NCI-H82 (cell line): Measurements from ENCODE around the gene RPRD1A.
"Not testable (repeated sequence)": the region's sequence is repeated elsewhere in the genome, so short reads cannot be mapped to it uniquely, and the experiment has no call there.

ENCODE experiments used
- DNase-seq: peaks from one replicate; lab custom pipeline; 2025; lab: John Stamatoyannopoulos, UW

The RPRD1A gene

DNA sequence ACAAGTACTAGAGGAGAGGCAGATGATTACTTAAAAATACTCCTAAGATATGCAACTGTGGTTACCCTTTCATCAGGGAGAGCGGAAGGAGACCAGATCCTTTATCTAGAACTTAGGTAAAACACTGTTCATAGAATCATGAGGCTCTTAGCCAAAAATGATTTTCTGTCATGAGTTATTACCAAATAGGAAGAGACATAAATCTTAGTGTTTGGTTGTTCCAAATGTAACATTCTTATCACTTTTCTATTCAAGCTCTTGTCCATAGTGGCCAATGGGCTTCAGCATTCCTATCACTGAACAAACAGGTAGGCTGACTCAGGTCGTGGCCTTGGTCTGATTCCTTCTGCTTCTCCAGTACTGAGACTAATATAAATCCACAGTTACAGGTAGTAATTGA, 38.5 kb downstream of the RPRD1A start:
- DNase-seq: no peak

DNA sequence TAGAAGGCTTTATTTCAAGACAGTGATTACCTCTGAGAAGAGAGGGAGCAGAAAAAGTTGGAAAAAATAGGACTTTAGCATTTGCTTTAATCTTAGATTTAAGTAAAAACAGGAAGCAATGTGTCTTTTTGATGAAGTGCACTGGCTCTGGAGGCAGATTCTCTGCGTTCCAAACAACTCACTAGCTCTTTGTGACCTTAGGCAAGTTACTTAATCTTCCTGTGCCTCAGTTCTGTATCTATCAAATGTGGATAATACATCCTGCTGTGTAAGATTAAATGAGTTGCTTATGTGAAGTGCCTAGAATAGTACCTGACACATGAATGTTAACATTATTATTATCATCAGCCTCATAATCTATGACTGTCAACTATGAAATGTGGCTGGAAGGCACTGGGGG, 42.3 kb downstream of the RPRD1A start:
- DNase-seq: no peak

- DNase-seq: not testable (repeated sequence)
Measured at GRCh38 chr18:36024241-36024640, 43.1 kb downstream of the RPRD1A start.

- no peak for DNase-seq
Measured at GRCh38 chr18:36023336-36023735, 44.0 kb downstream of the RPRD1A start.

DNA sequence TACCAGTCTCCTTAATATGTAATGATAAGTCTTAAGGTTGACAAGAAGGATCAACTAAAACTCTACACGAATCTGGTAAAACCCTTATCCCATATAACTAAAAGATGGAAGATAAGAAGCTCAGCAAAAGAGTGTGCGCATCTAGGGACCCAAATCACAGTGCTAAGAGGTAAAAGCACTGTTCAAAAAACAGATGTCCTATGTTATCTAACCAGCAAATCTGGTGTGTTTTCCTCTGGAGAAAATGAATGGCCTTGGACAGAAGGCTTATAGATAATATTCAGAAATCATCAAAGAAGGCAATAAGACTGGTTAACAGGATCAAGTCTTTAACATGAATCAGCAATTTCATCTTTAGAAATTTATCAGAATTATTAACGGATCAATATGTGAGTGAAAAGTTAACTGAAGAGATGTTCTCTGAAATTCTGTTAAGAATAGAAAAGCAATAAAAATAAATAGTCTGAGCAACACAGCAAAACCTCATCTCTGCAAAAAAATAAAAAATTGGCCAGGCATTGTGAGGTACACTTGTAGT, 47.1 kb downstream of the RPRD1A start:
- no peak for DNase-seq

GRCh38 chr18:36017232-36017631, 50.1 kb downstream of the RPRD1A start:
- DNase-seq: peak; percentile 65

DNA sequence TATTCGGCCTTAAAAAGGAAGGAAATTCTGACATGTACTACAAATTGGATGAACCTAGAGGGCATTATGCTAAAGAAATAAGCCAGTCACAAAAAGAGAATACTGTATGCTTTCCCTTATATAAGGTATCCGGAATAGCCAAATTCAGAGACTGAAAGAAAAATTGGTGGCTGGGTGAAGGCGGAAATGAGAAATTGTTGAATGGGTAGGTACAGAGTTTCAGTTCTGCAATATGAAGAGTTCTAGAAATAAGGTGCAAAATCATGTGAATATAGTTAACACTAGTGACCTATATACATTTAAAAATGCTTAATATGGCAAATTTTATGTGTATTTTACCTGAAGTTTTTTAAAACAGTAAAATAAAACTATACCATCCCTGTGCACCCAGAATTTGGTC, 51.7 kb downstream of the RPRD1A start:
- no peak for DNase-seq

DNA sequence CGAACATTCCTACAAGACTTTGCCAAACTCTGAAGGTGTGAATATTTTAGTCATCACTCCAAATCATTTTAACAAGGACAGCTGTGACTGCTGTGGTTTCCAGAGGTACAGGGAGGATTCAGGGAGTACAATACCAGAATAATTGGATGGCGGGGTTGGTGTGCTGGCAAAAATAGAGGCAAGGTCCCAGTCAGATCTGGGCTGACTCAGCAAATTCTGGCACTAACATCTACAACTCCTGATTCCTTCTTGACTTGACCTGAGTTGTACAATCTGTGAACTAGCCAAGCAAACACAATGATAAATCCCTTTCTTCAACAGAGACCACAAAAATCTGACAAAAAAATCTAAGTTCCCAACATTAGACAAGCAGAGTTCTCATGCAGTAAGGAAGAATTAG, 54.5 kb downstream of the RPRD1A start:
- no peak for DNase-seq

DNA sequence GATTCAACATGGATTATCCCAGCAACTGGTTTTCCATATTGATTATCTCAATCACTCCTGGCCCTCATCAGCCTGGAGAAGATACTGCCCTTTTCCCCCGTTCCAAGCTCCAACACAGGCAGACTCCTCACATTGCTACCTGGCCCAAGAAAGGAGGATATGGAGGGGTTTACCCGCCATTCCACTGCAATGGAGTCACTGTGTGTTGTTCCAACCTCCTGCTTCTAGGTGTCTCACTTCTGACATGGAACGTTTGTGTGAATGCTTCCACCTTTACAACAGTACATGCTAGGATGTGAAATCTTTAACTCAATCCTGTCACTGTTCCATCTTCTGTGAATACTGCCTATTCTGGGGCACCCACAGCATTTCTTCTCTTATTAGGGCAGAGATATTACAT, 58.1 kb downstream of the RPRD1A start:
- no peak for DNase-seq

- no peak for DNase-seq
Measured at GRCh38 chr18:36006997-36007396, 60.4 kb downstream of the RPRD1A start.

DNA sequence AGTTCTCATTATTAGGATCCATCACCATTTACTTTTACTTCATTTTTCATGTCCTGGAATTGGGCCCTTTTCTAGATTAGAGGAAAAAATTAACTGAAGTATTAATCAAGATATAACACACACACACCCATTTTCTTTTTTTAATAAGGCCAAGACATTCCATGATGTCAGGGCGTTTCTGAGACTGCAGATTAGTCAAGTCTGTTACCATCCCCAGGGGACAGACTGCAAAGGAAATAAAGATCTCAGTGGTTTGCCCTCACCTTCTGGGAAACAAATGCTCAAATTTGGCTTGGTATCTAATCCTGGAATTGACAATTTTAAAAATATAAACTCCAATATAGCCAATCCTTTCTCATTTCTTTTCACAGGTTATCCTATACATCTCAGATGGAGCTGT, 67.4 kb downstream of the RPRD1A start:
- DNase-seq: no peak

GRCh38 chr18:35998967-35999366, 68.4 kb downstream of the RPRD1A start:
- DNase-seq: peak; percentile 16

DNA sequence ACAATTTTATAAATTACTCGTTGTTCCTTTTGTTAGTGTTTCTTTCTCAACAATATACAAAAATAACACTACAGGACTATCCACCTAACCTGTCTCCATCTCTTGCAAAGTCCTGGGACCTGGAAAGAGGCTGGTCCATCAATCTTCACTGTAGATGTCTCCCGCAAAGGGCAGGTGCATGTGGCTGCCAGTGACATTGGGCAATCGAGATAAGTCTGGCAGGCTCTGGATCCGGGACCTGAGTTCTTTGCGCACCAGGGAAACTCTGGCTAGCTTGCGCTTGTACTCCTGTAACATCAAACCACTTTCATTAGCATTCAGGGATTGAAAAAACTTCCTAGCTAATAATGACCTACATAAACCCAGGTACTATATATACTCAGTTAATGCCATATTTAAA, 74.3 kb downstream of the RPRD1A start:
- DNase-seq: no peak

GRCh38 chr18:35991696-35992095, 75.7 kb downstream of the RPRD1A start:
- DNase-seq: no peak

DNA sequence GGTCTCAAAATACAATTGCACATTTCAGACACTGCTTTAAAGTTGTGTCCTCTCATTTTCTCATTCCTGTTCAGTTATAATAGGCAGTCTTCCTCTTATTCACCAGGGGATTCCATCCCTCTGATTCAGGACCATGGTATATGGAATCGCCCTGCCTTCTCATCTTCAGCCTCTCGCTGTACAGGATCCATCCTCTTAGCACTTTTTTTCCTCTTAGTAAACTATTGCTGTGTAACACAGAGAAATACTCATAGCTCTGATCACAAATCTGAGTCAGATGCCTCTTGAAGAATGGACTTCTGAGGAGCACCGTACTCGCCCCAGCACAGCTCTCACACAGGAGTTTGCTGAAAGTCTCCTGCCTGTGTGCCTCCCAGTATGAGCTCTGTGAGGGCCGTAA, 83.5 kb downstream of the RPRD1A start:
- DNase-seq: no peak

GRCh38 chr18:35983147-35983546, 84.2 kb downstream of the RPRD1A start:
- no peak for DNase-seq

DNA sequence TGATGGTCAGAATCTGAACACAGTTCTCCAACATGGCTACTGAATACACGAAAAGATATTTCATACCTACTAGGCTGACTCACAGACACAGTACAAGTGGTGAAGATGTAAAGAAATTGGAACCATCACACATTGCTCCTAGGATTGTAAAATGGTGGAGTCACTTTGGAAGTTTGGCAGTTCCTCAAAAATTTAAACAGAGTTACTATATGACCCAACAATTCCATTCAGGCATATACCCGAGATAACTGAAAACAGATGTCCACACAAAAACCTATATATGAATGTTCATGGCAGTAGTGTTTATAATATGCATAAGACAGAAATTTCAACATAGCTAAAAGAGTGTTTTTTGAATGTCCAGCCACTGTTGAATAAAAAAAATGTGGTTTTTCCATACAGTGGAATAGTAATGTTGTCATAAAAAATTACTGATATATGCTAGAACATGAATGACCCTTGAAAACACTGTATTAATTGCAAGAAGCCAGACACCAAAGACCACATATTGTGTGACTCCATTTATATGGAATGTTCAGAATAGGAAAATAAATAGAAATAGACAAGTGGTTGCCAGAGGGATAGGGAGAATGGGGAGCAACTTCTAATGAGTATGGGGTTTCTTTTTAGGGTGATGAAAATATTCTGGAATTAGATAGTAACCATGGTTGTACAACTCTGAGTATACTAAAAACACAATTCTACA, 84.8 kb downstream of the RPRD1A start:
- no peak for DNase-seq

GRCh38 chr18:35979112-35979511, 88.2 kb downstream of the RPRD1A start:
- DNase-seq: no peak

DNA sequence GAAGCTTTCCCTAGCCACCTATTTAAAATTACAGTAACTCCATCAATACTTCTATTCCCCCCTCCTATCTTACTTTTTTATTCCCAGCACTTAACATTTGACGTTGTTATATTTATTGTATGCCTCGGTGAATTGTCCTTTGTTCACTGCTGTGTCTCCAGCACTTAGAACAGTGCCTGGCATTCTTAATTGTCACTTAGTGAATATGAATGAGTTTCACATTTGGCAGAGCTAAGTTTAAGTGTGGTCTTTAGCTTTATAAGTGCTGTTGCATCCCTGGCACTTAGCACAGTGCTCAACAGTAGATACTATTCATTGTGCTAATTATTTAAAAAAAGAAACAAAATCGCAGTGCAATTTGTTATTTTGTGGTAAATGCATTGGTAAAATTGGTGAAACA, 93.2 kb downstream of the RPRD1A start:
- no peak for DNase-seq

GRCh38 chr18:35973650-35974049, 93.7 kb downstream of the RPRD1A start:
- DNase-seq: no peak

GRCh38 chr18:35972197-35973000, 95.0 kb downstream of the RPRD1A start, which contains the start of gene RMP24:
TSS of gene RMP24 (plus strand) at chr18:35972679.
- peak; percentile 95 for DNase-seq

DNA sequence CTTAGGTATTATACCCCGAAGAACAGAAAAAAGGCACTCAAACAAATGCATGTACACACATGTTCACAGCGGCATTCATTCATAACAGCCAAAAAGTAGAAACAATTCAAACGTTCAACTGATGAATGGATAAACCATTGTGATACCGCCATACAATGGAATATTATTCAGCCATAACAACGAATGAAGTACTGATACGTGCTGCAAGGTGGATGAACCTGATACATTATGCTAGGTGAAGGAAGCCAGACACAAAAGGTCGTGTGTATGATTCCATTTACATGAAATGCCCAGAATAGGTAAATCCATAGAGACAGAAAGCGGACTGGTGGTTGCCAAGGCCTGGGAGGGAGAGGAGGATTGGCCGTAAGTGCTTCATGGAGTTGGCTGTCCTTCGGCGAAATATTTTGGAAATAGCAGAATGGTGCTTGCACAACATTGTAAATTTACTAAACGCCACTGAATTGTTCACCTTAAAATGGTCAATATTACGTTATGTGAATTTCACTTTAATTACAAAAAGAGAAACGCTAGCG, 95.6 kb downstream of the RPRD1A start:
- no peak for DNase-seq

GRCh38 chr18:35969676-35970075, 97.7 kb downstream of the RPRD1A start:
- DNase-seq: no peak
